Measurements from ENCODE around the gene PTEN. TPM values are rescaled to one million over a fixed set of nuclear protein-coding genes. Genes with fewer than 3 reads are reported as not detected.

PTEN gene
- total RNA-seq, 4 donors from 2014 or later, result 27.9 to 131 (median 68.1) TPM

- Histone ChIP-seq H3K36me3 (peaks cover 0 to 55% (median 4%) of the 10 kb centered on the region in 3 donors), H3K27ac (no peak overlapping the region), H3K9me3 (no peaks in the 10 kb centered on the region), H3K4me1 (peaks cover 0 to 18% (median 0%) of the 10 kb centered on the region in 3 donors), H3K4me3 (no peak overlapping the region), H3K27me3 (no peaks in the 10 kb centered on the region)
- TF ChIP-seq POLR2A (IDR thresholded peaks at IDR 0.05) (no peak), CTCF (IDR thresholded peaks at IDR 0.05) (no peak)
- DNase-seq, result no peak
- 79 to 82% methylated on average over 2 of the region's 2 CpGs for WGBS, 2 donors
- intact Hi-C loops (cut with DNase I), result no loop called here
Observed at GRCh38 chr10:87882555-87883294, 19.3 kb downstream of the PTEN start.

GRCh38 chr10:87886635-87887034 lies 23.2 kb downstream of the PTEN start:
- TF ChIP-seq POLR2A (IDR thresholded peaks at IDR 0.05) (no peak), CTCF (IDR thresholded peaks at IDR 0.05) (no peak)
- H3K4me1 ChIP-seq, result peaks cover 0 to 9% (median 0%) of the 10 kb centered on the region in 3 donors
- H3K36me3 ChIP-seq, result peaks cover 0 to 33% (median 0%) of the 10 kb centered on the region in 3 donors
- WGBS, 2 donors, result 97 to 98% methylated on average over 2 of the region's 2 CpGs
- no peaks in the 10 kb centered on the region for H3K27me3 ChIP-seq
- intact Hi-C loops (cut with DNase I), result no loop called here
- H3K9me3 ChIP-seq, result no peaks in the 10 kb centered on the region
- H3K4me3 ChIP-seq, result no peak overlapping the region
- no peak for DNase-seq
- H3K27ac ChIP-seq, result no peak overlapping the region

- TF ChIP-seq CTCF (IDR thresholded peaks at IDR 0.05) (no peak), POLR2A (IDR thresholded peaks at IDR 0.05) (no peak)
- intact Hi-C loops (cut with DNase I), result no loop called here
- H3K4me3 ChIP-seq, result no peak overlapping the region
- no peaks in the 10 kb centered on the region for H3K9me3 ChIP-seq
- peaks cover 0 to 6% (median 0%) of the 10 kb centered on the region in 3 donors for H3K4me1 ChIP-seq
- H3K27ac ChIP-seq, result no peak overlapping the region
- WGBS, 2 donors, result 92 to 100% methylated on average over 1 of the region's 1 CpG
- peaks cover 0 to 33% (median 0%) of the 10 kb centered on the region in 3 donors for H3K36me3 ChIP-seq
- no peaks in the 10 kb centered on the region for H3K27me3 ChIP-seq
- no peak for DNase-seq
Observed at GRCh38 chr10:87887146-87887545, 23.7 kb downstream of the PTEN start.

GRCh38 chr10:87887548-87888289 lies 24.3 kb downstream of the PTEN start:
- no peak overlapping the region for H3K27ac ChIP-seq

More at GRCh38 chr10:87887548-87888289, 24.3 kb downstream of the PTEN start:
- no peak for TF ChIP-seq CTCF (IDR thresholded peaks at IDR 0.05)
- no peak for TF ChIP-seq POLR2A (IDR thresholded peaks at IDR 0.05)
- 83 to 100% methylated on average over 1 of the region's 2 CpGs for WGBS, 2 donors
- H3K4me3 ChIP-seq, result no peak overlapping the region
- no peak for DNase-seq
- H3K4me1 ChIP-seq, result peaks cover 0 to under 1% (median 0%) of the 10 kb centered on the region in 3 donors
- no peaks in the 10 kb centered on the region for H3K27me3 ChIP-seq
- H3K36me3 ChIP-seq, result peaks cover 0 to 33% (median 0%) of the 10 kb centered on the region in 3 donors
- intact Hi-C loops (cut with DNase I), result no loop called here
- H3K9me3 ChIP-seq, result no peaks in the 10 kb centered on the region

Measured in esophagus squamous epithelium (tissue), 5 donors.